Fibroblast of mammary gland (primary cell): Measurements from ENCODE around the gene IGLL5.

ENCODE experiments used
- DNase-seq: peaks from one replicate; pipeline ENCODE4 v3.0.0-alpha.2; 2010; ENCODE audit warnings: low read depth
- H3K4me3 ChIP-seq: 2 replicates; pipeline ENCODE4 v1.5.1; 2011; ENCODE audit warnings: low read depth, mild to moderate bottlenecking, low read length, moderate library complexity; ENCODE audit not compliant: control insufficient read depth
- TF ChIP-seq, protein P1 (sequence below): conservative IDR thresholded peaks from 2 replicates; pipeline ENCODE4 v1.5.1; 2011; ENCODE audit warnings: low read depth, low read length, inconsistent platforms; ENCODE audit not compliant: control insufficient read depth, insufficient read depth

The IGLL5 gene

DNA sequence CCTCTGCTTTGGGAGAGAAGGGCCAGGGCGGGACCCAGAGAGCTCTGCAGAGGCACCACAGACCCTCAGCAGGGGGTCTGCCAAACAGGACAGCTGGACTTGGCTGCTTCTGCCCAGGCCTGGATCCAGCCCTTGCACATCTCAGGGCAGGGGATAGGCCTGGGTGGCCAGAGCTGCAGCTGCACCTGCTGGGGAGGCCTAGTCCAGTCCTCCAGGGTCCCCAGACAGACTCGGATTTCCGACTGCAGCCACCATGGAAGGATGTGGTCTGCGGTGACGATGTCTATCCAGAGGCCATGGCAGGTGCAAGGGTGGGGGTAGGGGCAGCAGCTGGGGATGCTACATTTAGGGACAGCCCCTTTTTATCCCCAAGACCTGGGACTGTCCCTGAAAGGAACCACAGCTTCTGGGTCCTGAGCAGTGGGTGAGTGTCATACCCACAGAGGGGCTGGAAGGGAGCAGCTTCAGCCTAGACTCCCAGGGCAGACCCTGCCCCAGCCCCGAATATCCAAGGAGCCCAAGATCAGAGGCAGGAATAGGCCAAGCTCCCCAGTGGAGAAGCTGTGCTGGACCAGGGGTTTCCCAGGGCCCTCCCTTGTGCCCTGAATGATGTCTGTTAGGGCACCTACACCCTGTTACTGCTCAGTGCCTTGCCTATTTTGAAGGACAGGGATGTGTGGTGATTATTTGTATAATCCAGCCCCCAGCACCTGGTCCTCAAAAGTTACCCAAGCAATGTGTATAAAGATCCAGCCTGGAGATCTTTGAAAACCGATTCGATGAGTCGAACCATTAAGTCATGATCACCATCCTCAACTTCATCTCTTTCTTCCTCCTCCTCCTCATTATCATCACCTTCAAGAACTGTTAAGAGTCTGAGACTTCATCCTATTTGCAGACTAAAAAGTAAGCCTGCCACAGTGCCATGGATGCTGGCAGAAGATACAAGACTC is 2.5 kb upstream of the IGLL5 start:
- H3K4me3 ChIP-seq: no peak overlapping the region
- no peak for DNase-seq
- TF ChIP-seq, protein P1, sequence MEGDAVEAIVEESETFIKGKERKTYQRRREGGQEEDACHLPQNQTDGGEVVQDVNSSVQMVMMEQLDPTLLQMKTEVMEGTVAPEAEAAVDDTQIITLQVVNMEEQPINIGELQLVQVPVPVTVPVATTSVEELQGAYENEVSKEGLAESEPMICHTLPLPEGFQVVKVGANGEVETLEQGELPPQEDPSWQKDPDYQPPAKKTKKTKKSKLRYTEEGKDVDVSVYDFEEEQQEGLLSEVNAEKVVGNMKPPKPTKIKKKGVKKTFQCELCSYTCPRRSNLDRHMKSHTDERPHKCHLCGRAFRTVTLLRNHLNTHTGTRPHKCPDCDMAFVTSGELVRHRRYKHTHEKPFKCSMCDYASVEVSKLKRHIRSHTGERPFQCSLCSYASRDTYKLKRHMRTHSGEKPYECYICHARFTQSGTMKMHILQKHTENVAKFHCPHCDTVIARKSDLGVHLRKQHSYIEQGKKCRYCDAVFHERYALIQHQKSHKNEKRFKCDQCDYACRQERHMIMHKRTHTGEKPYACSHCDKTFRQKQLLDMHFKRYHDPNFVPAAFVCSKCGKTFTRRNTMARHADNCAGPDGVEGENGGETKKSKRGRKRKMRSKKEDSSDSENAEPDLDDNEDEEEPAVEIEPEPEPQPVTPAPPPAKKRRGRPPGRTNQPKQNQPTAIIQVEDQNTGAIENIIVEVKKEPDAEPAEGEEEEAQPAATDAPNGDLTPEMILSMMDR: no peak

DNA sequence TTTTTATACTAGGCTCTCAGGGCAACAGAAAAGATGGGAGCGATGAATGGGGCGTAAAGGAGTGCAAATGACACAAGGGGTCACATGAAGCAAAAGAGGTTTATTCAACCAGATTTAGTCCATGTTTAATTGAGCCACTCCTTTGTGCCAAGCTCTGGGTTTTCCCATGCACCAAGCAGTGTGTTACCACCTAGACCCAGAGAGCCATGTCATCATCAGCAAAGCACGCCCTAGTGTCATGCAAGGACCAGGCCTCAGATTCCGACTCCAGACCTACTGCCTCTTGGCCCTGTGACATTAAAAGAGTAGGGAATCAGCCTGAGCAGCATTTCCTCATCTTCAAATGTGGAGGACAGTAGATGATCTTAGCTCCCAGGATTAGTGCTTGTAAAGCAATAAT is 1.1 kb upstream of the IGLL5 start:
- TF ChIP-seq, protein P1: no peak
- no peak for DNase-seq
- no peak overlapping the region for H3K4me3 ChIP-seq

DNA sequence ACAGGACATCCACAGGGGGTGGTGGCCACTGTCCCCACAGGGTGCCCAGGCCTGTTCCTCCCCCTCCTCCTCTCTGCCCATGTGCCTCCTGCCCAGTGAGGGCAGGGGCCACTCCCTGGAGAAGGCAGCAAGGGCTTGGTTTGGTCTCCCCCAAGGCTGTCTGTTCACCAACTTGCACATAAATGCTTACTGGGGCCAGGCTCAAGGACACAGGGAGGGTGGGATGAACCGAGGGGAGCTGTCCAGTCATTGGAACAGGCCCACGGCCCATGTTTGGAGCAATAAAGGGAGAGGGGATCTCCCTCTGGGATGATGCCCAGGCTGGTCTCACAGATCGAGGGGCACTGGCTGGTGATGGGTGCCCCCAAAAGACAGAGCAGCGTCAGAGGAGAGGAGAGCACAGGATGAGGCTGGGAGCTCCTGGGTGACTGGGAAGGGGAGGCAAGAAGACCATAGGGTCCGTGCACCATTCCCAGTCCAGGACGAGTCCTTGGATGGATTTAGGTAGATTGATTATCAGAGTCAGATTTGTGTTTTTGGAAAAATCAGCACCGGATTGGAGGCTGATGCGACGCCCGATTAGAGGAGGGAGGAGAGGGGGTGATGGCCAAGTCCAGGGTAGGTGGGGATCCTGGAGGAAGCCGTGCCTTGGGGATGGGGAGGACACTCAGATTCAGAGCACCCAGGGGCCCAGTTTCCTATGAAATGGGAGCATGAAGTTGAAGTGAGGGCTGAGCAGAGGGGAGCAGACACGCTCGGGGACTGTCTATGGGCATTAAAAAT is 1.1 kb downstream of the IGLL5 start:
- no peak for DNase-seq
- TF ChIP-seq, protein P1: no peak
- no peak overlapping the region for H3K4me3 ChIP-seq

DNA sequence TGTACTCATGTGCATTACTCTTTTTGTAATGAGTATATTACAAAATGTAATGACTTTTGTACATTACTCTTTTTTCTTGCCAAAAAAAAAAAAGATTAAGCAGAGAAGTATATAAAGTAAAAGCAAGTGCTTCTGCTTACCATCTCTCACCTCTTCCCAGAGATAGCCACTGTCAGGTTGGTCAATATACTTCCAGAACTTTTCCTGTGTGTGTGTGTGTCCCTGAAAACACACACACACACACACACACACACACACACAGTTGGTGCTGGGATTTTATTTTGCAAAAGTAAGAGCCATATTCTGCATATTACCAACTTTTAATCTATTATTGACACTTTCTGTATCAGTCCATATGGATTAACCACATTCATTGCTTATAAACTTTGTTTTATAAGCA is 2.5 kb downstream of the IGLL5 start:
- no peak for DNase-seq
- H3K4me3 ChIP-seq: no peak overlapping the region
- TF ChIP-seq, protein P1: no peak

DNA sequence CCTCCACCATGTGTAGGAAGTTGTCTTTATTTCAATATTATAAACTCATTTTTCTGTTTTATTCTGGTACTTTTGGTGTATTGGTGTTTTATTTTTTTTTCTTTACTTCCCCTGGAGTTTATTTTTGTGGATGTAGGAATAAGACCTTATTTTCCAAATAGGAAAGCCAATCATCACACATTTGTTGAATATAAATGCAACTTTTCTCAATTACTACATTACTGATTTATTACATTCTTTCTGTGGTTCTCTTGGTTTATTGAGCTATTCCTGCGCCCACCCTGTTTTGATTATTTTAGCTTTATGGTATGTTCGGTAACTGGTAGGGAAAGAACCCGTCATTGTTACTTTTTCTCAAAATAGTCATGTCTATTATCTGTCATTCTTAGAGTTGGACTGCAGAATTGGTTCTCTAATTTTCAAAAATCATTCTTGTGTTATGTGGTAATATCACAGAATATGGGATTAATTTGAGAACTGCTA is 3.6 kb downstream of the IGLL5 start:
- no peak overlapping the region for H3K4me3 ChIP-seq
- TF ChIP-seq, protein P1: no peak
- DNase-seq: no peak

DNA sequence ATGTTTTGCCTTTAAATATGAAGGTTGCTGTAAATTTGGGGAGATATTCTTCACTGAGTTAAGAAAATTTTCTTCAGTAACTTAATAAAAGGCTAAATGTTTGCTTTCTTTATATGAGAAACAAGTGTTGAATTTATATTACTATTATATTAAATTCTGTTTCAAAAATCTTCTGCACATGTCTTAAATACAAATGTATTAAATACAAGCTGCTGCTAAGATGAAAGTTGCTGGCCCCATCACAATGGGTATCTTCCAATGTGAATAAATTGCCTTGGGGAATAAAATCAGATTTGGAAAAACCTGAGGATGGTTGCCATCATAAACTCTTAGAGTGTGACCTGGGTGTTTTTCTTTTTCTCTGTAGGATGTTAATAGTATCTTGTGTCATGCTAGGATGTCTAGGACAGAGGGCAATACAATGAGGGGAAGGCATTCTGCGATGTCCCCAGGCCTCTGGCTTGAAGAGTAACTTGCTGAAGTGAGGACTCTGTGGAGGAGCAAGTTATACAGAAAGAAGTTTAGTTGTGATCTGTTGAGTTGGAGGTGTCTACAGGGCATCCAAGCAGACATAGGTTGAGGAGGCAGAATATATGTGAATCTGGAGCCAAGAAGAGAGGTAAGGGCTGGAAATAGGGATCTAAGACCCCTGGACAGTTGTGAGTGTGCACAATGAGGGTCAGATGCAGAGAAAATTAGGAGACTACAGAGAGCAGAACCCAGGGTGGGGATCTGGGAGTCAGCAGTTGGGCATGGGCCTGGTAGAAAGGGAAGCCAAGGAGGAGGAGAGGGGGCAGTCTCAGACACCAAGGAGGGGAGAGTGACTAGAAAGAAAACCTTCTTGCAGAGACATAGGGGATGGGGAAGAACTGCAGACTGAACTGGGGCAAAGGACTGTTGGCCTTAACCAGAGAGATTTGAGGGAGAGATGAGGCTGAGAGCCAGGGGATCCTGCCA is 4.8 kb downstream of the IGLL5 start:
- TF ChIP-seq, protein P1: no peak
- no peak overlapping the region for H3K4me3 ChIP-seq
- no peak for DNase-seq
